NCI-H2107 treated with DMSO at 0.1 percent for 48 hours (cell line): ENCODE data around the gene VSNL1.

Source experiments
- DNase-seq: peaks from one replicate; lab custom pipeline; 2025; ENCODE audit not compliant: unreplicated experiment; lab: John Stamatoyannopoulos, UW

VSNL1 gene

DNA sequence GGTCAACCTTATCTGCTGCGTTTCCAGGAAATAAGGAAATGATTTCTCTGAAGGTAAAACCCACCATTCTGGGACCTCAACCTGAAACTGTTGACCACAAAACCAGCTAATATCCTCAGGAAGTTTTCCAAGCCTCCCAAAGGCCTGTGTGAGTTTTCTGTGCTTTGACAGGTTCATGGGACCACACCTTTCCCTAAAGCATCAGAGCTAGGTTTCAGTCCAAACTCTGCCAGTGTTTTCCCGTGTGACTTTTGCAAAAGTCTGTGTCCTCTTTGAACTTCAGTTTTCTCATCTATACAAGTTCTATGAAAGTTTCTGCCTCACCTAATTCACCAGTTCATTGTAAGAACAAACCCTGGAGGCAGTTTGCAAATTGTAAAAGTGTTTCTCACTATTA is 39.8 kb downstream of the VSNL1 start:
- no peak for DNase-seq

DNA sequence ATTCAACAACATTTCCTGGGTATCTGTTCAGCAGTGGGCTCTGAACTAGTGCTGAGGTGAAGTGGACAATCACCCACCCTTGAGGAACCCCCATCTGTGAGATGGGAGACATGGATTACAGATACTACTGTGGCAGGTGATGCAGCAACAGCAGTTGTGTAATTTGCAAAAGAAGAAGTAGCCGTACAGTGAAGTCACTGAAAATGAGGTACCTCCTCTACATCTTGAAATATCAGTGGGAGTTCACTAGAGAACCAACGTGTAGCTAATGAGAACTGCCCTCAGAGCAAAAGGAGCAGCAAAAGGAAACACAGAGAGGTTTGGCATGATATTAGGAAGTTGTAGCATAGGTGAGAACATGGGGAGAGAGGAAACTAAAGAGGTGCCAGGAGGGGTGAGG is 41.3 kb downstream of the VSNL1 start:
- no peak for DNase-seq

DNA sequence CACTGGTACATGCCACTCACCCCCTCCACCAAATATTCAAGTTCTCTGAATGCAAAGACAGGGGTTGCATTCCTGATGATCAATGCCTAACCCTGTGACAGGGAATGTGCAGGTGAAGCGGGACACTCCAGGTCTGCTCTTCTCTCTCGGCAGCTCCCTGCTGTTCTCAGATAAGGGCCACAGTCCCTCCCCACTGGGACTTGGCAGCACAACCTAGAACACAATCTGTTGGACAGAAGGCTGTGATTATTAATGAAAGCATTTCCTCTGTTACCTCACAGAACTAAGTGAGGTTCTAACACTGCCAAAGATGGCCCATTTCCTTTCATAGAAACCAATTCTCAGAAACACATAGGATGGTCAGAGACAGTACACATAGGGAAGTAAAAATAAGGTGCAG is 42.7 kb downstream of the VSNL1 start:
- DNase-seq = no peak

DNA sequence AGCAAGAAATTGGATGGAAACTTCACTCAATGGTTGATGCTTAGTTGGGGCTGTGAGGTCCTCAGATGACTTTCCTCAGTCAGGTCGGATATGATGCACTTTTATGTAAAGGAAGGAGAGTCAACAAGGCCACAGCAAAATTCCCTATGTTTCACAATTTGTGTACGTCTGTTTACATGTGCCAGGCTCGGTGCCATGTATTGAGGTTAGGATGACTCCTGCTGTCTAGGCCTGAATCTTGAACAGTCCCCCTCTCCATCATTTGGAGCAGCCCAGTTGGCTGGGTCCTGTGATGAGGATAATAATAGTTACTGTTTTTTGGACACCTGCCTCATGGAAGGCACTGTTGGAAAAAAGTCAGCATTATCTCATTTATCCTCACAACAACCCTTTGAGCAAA is 43.1 kb downstream of the VSNL1 start:
- DNase-seq = no peak

DNA sequence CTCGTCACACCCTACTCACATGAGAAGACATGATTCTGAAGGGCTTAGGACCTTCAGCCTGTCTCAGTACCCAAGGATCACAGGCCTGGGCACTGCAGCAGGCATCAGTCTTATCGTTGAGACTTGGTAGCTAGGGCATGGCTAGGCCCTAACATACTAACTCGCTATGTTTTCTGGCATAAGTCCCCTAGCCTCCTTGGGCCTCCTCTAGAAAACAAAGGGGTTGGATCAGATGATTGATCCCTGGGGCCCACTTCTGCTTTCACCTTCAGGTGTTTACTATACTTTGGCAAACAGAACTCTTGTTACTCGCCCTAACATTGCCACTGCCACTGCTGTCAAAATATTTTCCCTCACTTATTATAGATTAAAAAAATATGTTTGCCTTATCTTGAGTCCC is 44.2 kb downstream of the VSNL1 start:
- no peak for DNase-seq

DNA sequence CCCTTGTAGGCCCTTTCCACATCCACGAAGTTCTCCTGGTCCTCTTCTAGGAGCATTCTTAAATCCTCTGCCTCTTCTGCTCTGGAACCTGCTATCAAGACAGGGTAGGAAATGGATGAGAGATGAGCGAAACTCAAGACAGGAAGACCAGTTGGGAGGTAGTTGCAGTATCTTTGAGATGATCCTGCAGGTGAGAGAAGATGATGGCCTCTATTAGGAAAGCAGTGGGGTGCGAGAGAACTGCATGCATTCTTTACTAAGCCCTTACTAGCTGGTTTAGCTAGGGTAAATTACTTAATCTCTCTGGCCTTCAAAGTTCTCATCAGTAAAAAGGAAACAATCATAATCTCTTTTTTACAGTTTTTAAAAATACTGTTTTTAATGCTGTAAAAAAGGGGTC is 47.0 kb downstream of the VSNL1 start:
- DNase-seq = no peak

DNA sequence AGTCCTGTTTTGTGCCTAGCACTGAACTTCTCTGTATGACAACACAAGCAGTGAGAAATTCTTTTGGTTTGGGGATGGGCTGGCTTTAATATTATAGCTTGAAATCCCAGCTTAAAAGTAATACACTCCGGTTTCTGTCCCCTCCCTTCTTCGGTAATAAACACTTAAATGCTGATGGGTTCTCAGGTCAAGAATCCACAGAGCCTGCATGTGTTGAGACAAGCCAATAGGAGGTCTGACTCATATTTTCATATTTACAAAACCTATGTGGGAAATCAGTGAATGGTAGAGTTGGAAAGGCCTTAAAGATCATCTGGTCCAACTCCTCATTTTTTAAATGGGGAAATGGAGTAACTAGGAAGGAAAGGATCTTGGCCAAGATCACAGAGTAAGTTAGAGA is 47.5 kb downstream of the VSNL1 start:
- DNase-seq = no peak

DNA sequence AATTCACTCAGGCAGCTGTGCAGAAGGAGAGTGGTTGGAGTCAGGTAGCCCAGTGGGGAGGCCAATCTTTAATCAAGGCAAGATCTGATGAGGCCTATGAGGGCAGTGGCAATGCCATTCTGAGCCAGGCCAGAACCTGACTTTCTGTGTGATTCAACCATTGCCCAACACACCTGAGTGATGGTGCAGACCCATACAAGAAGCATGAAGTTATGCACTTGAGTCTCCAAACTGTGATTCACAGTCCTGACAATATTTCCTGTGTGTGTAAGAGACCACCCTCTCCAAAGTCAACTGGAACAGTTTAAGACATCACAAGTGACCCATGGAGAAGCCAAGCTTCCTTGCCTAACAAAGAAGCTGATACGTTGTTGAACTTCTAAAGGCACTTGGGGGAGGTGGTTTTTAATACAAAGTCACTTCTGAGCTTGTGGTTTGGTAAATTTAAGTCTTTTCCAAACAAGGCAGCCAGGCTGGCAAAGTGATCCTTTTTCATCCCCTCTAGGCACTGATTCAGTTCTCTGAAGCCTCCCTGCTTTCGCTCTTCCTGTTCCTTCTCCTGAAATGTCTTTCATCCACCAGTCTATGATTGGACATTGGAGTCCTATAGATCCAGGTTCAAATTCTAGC is 49.0 kb downstream of the VSNL1 start:
- no peak for DNase-seq

DNA sequence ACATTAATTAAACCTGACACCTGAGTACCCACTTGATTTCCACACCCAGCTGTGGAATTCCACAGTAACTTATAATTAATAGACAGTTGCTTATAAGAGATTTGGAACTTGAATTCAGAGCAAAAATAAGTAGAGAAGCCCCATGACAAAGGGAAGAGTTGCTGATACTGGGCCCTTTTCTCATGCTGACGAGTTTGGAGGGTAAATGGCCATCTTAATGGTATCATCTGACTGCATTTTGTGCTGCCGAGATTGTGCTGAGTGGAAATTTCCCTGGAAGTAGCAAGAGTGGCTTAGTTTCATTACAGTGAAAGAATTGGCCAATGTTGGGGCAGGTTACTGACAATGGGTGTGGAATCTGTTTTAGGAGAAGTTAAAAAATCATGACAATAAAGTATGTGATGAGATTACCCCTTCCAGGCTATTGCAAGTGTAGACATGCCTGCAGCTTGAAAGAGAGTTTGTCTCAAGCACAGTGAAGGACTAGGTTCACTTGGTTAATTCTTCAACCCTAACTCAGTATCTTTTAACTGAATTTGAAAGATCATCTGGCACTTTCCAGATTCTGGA is 49.9 kb downstream of the VSNL1 start:
- no peak for DNase-seq

DNA sequence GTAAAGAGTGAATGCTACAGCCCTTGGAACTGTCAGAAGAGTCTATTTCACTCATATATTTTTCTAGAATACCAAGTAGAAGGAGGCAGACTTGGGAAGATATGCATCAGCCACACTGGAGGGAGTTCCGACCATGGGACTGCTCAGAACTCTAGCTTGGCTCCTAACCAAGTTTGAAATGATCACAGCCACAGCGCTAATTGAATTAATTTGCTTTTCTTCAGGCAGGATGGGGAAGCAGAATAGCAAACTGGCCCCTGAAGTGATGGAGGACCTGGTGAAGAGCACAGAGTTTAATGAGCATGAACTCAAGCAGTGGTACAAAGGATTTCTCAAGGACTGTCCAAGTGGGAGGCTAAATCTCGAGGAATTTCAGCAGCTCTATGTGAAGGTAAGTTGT is 51.4 kb downstream of the VSNL1 start:
- DNase-seq = no peak

DNA sequence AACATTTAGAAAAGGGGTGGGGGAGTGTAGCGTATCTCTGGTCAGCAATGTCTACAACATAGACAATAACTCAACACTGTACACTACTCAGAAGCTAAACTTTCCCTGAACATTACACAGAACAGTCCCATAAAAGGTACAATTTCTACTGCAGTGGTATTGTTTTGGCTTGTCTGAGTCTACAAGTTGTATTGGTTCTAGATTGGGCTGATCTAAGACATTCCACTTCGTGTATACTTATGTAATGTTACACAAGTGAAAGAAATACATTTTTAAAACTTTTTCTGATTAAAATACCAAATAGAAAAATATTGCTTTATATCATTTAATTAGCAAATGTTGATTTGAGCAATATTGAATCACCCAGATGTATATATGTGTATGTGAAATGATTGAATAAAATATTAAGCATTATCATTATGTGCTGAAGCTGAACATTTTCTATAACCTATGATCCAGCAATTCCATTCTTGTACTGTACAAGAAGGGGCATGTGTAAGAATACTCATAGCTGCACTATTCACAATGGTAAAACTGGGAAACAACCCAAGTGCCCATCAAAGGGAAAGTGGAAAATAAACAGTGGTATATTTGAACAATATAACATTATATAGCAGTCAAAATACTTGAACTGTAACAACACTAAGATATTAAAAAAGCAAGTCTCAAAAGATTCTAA is 52.4 kb downstream of the VSNL1 start:
- no peak for DNase-seq

DNA sequence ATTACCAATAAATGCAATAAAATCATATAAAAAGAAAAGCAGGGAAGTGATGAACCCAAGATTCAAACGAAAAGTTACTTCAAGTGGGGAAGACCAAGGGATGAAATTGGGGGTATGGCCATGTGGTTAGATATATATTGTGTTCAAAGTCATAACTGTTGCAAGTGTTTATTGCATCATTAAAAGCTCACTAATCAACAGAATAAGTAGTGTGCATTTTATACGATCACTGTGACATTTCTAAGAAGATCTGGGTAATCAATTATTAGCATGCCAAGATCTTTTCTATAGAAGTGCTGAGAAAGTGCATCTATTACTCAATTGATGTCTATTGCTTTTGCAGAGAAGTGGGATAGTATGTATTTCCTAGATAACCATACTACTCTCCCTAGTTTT is 52.9 kb downstream of the VSNL1 start:
- no peak for DNase-seq

DNA sequence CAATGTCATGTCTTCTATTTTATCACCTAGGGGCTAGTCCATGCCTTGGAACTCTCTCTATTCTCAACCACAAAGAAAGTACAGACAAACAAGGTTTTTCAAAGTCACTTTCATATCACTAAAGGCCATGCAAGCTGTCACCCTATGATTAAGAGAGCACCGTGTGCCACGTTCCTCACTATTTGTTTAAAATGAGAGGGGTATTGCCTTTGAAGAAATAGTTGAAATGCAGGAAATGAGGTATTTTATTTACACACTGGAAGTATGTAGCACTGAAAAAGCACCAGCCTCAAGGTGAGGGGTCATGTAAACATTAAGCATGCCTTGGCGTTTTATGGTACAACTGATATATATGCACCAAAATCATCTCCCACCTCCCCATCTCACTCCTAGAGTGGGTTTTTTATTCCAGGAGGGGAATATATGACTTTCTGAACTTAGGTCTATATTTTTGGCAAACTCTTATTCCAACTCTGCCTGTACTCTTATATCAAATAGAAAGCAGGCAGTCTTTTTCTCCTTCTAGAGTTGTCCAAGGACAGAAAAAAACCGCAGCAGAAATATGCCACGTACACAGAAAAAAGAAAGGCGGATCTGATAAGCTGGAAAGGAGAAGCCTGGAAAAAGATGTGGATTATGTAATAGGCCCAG is 53.5 kb downstream of the VSNL1 start:
- DNase-seq = no peak

DNA sequence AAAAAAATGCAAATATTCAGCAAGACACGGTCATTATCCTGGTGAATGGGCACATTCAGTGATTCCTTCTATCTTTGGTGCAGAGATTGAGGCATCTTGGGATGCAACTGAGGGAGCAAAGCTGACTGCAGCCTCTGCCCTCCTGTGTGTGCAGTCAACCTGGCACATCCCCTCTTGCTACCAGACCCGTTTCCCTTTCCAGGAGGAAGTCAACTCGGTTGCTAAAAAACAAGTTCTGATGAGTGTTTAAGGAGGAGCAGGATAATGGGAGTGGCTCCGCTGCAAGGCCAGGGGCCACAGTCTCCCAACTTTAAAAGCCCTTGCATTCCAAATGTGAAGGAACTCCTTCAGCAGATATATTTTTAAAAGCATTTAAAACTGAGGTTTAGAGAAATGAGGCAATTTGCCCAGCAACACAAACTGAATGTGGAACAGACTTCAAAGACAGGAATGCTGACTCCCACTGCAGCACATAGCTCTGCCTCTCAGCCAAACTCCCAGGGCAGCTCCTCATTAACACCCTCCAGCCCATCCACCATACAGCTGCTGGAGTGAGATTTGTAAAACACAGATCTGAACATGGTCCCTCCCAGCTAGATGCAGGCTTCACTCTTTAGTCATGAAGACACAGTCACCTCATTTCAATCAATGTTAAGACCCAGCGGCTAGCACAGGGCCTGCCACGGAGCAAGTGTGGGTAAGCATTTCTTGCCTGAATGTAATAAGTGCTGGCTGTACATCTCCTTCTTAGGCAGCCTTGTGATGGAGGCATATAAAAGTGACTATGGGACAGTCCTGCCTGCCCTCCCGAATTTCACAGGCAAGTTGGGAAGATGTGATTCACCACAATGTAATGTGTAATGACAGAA is 54.3 kb downstream of the VSNL1 start:
- DNase-seq = no peak

DNA sequence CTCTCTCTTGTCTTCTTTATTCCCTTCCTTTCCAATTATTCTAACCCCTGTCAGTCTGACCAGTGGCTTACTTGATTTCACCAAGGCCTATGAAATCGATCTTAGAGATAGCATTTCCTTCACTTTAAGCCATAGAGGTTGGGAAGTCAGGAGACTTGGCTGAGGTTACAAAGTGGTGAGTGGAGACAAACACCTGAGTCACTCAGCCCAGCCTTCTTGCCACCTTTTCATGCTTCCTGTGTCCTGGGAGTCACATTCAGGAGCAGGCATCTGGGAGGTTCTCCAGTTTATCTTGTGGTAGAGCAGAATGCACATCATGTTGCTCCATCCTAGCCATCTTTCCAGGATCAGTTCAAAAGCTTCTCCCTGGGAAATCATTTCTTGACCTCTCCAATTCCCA is 59.1 kb downstream of the VSNL1 start:
- no peak for DNase-seq

DNA sequence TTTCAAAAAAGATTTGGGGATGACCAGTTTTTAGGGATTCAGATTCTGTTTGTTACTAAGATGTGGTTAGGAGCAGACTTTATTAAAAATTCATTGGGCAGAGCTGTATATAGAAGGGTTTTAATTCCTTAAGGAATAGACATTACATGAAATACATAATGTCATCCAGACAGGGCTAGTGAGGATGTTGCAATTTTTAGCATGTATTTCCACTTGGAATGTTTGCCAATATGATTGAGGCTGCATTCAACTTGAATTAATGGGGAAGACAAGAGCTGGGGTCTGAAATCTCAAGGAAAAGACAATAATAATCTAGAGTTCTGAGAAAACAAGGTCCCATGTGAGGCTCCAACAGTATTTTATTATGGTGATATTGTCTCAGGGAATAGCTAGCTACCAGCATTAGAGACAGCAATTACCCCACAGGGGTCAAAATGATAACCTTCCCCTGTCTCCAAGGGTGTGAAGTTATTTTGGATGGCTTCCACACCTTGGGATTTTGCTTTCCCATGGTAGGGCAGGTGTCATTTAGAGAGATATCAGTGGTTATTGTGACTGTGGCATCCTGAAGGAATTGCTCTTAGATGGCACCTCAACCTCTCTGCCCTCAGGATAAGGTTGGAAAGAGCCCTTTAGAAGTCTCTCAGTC is 60.2 kb downstream of the VSNL1 start:
- DNase-seq = no peak

DNA sequence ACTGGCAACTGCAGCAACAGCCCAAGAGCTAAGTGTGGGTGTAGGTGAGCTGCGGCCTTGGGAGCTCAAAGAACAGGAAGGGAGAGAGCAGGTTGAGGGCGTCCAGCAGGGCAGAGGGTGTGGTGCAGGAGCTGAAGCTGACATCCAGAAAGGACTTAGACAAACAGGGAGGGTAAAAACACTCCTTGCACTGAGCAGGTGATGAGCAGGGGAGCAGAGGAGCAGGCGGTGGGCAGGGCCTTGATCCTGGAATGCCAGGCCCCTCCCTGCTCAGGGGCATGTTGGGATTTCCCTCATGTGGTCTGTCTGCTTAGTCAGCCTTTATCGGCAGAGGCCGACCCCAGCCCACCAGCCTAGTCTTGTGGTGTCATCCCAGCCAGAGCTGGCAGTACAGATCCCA is 63.6 kb downstream of the VSNL1 start:
- no peak for DNase-seq

DNA sequence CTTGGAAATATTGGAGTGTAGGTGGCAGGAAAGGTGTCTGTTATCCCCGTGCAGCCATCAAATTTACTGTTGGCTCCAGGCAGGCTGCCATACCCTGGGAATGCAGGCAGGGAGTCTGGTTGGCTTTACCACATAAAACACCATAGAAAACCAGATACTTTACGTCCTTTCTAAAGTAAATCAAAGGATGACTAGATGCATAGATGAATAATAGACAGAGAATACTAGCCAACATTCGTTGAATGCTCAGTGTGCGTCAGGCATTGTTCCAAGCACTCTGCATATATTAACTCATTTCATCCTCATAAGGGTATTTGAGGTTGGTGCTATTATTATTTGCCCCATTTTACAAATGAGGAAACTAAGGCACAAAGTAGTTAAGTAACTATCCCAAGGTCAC is 65.2 kb downstream of the VSNL1 start:
- DNase-seq = no peak

DNA sequence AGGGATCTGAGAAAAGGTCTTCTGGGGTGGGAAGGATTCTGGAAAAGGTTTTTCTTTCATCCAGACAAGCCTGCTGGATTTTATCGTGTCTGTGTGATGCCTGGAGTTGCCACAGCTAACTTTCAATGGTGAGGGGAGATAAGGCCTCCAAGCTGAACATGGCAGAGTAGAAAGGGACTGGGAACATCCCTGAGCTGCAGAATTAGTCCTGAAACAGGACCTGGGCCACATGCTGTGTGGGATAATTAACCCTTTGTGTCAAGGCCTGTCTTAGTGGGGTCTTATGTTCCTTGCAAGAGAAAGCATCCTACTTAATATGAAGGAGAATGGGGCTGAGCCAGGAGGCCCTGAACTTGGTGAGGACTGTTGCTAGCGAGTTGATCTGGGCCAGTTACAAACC is 66.4 kb downstream of the VSNL1 start:
- no peak for DNase-seq

DNA sequence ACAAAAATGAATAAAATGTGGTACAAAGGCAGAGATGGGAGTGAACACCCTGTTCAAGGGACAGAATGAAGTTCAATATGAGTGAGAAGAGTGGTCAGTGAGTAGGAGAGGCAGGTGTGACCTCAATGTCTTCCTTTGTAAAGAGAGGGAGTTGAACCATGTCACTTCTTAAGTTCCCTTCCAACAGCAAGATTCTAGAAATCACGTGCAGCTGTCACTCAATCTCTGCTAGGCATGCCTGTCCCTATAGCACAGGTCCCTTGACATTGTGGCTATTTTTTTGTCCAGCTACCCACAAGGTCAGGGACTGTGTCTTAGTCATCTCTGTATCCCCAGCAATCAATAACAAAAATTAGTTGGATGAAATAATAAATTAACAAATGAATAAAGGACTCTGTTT is 66.9 kb downstream of the VSNL1 start:
- DNase-seq = no peak

DNA sequence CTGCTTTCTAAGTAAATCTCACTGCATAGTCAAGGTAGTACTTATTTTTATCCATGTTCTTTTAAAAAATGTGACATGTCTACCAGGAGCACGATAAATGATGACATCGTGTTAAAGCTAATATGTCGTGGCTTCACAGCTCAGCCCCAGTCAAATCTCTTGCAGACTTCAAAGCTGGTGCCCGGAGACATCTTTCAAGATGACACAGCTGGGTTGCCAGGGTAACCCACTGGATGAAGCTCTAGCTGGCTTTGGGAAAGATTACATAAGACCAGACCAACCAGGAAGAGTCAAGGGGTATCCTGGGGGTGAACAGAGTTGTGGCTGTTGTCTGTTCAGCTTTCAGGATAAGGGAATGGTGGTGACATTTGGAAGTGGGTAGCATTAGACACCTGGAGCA is 67.8 kb downstream of the VSNL1 start:
- DNase-seq = no peak
